PFSK-1 (cell line): ENCODE data around the gene ENTPD1.

Experiments
- POLR2AphosphoS5 ChIP-seq: IDR thresholded peaks from 2 replicates; pipeline ENCODE4 v1.6.1; 2012; ENCODE audit warnings: low read depth, mild to moderate bottlenecking, control low read depth, low read length, moderate library complexity
- TAF1 ChIP-seq: IDR thresholded peaks from 2 replicates; pipeline ENCODE4 v1.6.1; 2012; ENCODE audit warnings: low read length, control low read depth, borderline replicate concordance; ENCODE audit not compliant: insufficient read depth
- TF ChIP-seq, protein P1 (sequence below), 2 experiments: IDR thresholded peaks; 2 replicates each; pipeline versions ENCODE4 v1.6.1 to v1.8.0; 2011 to 2012; ENCODE audit warnings: low read depth in 2 of 2, low read length in 2 of 2, control low read depth in 1 of 2, inconsistent platforms in 1 of 2, mild to moderate bottlenecking in 1 of 2, moderate library complexity in 1 of 2; ENCODE audit not compliant: insufficient read depth in 1 of 2

DNA sequence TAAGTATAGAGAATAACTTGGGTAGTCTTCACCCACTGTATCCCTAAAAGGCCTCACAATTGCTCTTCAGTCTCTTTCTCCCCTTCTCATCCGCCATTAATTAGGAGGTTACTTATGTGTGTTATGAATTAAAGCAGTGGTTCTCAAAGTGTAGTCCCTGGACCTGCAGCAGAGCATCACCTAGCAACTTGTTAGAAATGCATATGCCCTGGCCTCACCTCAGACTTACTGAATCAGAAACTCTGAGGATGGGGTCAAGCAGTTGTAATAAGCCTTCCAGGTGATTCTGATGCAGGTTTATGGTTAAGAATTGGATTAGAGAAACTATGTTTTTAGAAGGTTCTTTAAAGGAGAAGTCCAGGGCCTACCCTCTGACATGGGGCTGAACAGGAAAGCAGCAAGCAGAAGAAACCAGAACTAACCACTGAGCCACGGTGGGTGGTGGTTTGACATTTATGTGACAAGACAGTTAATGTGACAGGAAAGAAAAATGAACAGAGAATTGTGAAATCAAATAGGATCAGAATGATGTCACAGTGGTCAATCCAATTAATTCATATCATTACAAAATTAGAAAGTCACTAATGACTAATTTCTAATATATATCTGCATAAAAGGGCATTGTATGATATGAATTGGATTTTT, 37.6 kb downstream of the ENTPD1 start:
- TF ChIP-seq POLR2AphosphoS5 (no peak), TAF1 (no peak)
- TF ChIP-seq, protein P1, sequence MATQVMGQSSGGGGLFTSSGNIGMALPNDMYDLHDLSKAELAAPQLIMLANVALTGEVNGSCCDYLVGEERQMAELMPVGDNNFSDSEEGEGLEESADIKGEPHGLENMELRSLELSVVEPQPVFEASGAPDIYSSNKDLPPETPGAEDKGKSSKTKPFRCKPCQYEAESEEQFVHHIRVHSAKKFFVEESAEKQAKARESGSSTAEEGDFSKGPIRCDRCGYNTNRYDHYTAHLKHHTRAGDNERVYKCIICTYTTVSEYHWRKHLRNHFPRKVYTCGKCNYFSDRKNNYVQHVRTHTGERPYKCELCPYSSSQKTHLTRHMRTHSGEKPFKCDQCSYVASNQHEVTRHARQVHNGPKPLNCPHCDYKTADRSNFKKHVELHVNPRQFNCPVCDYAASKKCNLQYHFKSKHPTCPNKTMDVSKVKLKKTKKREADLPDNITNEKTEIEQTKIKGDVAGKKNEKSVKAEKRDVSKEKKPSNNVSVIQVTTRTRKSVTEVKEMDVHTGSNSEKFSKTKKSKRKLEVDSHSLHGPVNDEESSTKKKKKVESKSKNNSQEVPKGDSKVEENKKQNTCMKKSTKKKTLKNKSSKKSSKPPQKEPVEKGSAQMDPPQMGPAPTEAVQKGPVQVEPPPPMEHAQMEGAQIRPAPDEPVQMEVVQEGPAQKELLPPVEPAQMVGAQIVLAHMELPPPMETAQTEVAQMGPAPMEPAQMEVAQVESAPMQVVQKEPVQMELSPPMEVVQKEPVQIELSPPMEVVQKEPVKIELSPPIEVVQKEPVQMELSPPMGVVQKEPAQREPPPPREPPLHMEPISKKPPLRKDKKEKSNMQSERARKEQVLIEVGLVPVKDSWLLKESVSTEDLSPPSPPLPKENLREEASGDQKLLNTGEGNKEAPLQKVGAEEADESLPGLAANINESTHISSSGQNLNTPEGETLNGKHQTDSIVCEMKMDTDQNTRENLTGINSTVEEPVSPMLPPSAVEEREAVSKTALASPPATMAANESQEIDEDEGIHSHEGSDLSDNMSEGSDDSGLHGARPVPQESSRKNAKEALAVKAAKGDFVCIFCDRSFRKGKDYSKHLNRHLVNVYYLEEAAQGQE (IDR thresholded peaks at IDR 0.05; ENCODE audit: insufficient read depth in 1 of 2, low read depth in 2 of 2, low read length in 2 of 2): no peak
